Nephron (organoid): Measurements from ENCODE around the gene ADAMTS14.

Experiments used
- H3K27ac Mint-ChIP-seq, 3 experiments: 2 replicates each; pipeline ENCODE4 v1.8.0; 2020; ENCODE audit warnings: mixed read lengths in 3 of 3, mild to moderate bottlenecking in 2 of 3, moderate library complexity in 1 of 3
- H3K27me3 Mint-ChIP-seq: 2 replicates; pipeline ENCODE4 v1.8.0; 2021; ENCODE audit warnings: low read depth, mild to moderate bottlenecking, moderate library complexity, mixed read lengths
- H3K36me3 Mint-ChIP-seq: 2 replicates; pipeline ENCODE4 v1.8.0; 2020; ENCODE audit warnings: low read depth, mixed read lengths
- H3K4me1 Mint-ChIP-seq: 2 replicates; pipeline ENCODE4 v1.8.0; 2020; ENCODE audit warnings: mixed read lengths
- H3K4me3 Mint-ChIP-seq, 3 experiments: 2 replicates each; pipeline ENCODE4 v1.8.0; 2020; ENCODE audit warnings: mild to moderate bottlenecking in 3 of 3, mixed read lengths in 3 of 3, moderate library complexity in 2 of 3
- H3K9me3 Mint-ChIP-seq: 2 replicates; pipeline ENCODE4 v1.8.0; 2020; ENCODE audit warnings: mixed read lengths
- CTCF ChIP-seq, 3 experiments: fragments of 200-600 bp; sonication (generic); IDR thresholded peaks; one replicate each; pipeline ENCODE4 v1.5.0; 2021; ENCODE audit warnings: antibody characterized with exemption in 3 of 3; ENCODE audit not compliant: unreplicated experiment in 3 of 3

Gene ADAMTS14

GRCh38 chr10:70656489-70656888, 15.8 kb upstream of the ADAMTS14 start:
- TF ChIP-seq CTCF (IDR thresholded peaks at IDR 0.05; ENCODE audit: unreplicated experiment in 3 of 3) = no peak
- Mint-ChIP-seq H3K27ac (peak overlapping the region in 1 of 3 experiments; percentile 59), H3K36me3 (no peaks in the 10 kb centered on the region), H3K27me3 (peaks cover 15% of the 10 kb centered on the region), H3K4me1 (peaks cover 33% of the 10 kb centered on the region), H3K9me3 (peaks cover 37% of the 10 kb centered on the region), H3K4me3 (no peak overlapping the region)

- Mint-ChIP-seq H3K27me3 (peaks cover 10% of the 10 kb centered on the region), H3K4me3 (no peak overlapping the region), H3K36me3 (no peaks in the 10 kb centered on the region), H3K27ac (peak overlapping the region in 1 of 3 experiments; percentile 59), H3K4me1 (peaks cover 38% of the 10 kb centered on the region), H3K9me3 (peaks cover 32% of the 10 kb centered on the region)
- TF ChIP-seq CTCF (IDR thresholded peaks at IDR 0.05; ENCODE audit: unreplicated experiment in 3 of 3) = no peak
These were observed 15.3 kb upstream of the ADAMTS14 start for GRCh38 chr10:70657041-70657440.

- no peak for TF ChIP-seq CTCF (IDR thresholded peaks at IDR 0.05; ENCODE audit: unreplicated experiment in 3 of 3)
- H3K36me3 Mint-ChIP-seq = no peaks in the 10 kb centered on the region
- H3K4me1 Mint-ChIP-seq = peaks cover 40% of the 10 kb centered on the region
- H3K9me3 Mint-ChIP-seq = peaks cover 24% of the 10 kb centered on the region
- H3K27me3 Mint-ChIP-seq = peaks cover 4% of the 10 kb centered on the region
- H3K4me3 Mint-ChIP-seq = no peak overlapping the region
- H3K27ac Mint-ChIP-seq = no peak overlapping the region
These were observed 13.6 kb upstream of the ADAMTS14 start for GRCh38 chr10:70658582-70659136.

- Mint-ChIP-seq H3K4me3 (no peak overlapping the region), H3K4me1 (peaks cover 40% of the 10 kb centered on the region), H3K36me3 (no peaks in the 10 kb centered on the region), H3K27me3 (peaks cover 2% of the 10 kb centered on the region), H3K9me3 (peaks cover 24% of the 10 kb centered on the region), H3K27ac (no peak overlapping the region)
- no peak for TF ChIP-seq CTCF (IDR thresholded peaks at IDR 0.05; ENCODE audit: unreplicated experiment in 3 of 3)
These were observed 13.0 kb upstream of the ADAMTS14 start for GRCh38 chr10:70659306-70659705.

GRCh38 chr10:70660722-70661121, 11.6 kb upstream of the ADAMTS14 start:
- peaks cover 24% of the 10 kb centered on the region for H3K9me3 Mint-ChIP-seq

More at GRCh38 chr10:70660722-70661121, 11.6 kb upstream of the ADAMTS14 start:
- Mint-ChIP-seq H3K36me3 (no peaks in the 10 kb centered on the region), H3K27me3 (no peaks in the 10 kb centered on the region), H3K27ac (peak overlapping the region in 2 of 3 experiments; percentile 13 to 59), H3K4me1 (peaks cover 50% of the 10 kb centered on the region), H3K4me3 (no peak overlapping the region)
- TF ChIP-seq CTCF (IDR thresholded peaks at IDR 0.05; ENCODE audit: unreplicated experiment in 3 of 3) = no peak
